GM18861 (cell line): Measurements from ENCODE around the gene TRMT2A.

Experiments
- ATAC-seq: cut with Tn5 transposase; IDR thresholded peaks from one replicate; pipeline ENCODE4 v1.9.1; 2021; ENCODE audit not compliant: unreplicated experiment

The TRMT2A gene

DNA sequence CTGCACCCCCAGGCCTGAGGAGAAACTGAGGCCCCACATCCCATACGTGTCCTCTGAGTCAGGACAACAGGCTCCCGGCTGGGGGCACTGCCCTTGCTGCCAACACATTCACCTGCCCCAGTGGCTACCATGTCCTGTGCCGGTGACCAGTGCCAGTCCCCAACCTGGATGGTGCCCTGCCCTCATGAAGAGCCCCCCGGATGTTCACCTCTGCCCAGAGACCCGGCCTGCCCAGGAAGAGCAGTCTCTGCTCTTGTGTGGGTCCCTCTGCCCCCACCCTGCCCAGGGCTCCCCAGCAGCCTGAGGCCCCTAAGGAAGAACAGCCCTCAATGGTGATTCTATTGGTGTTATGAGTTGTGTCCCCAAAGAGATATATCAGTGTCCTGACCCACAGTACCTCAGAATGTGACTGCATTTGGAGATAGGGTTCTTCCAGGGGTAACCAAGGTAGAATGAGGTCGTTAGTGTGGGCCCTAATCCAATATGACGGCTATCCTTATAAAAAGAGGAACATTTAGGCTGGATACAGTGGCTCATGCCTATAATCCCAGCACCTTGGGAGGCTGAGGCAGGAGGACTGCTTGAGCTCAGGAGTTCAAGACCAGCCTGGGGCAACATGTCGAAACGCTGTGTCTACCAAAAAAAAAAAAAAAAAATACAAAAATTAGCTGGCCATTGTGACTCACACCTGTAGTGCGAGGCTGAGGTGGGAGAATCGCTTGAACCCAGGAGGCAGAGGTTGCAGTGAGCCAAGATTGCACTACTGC lies 50.2 kb downstream of the TRMT2A start:
- no peak for ATAC-seq

DNA sequence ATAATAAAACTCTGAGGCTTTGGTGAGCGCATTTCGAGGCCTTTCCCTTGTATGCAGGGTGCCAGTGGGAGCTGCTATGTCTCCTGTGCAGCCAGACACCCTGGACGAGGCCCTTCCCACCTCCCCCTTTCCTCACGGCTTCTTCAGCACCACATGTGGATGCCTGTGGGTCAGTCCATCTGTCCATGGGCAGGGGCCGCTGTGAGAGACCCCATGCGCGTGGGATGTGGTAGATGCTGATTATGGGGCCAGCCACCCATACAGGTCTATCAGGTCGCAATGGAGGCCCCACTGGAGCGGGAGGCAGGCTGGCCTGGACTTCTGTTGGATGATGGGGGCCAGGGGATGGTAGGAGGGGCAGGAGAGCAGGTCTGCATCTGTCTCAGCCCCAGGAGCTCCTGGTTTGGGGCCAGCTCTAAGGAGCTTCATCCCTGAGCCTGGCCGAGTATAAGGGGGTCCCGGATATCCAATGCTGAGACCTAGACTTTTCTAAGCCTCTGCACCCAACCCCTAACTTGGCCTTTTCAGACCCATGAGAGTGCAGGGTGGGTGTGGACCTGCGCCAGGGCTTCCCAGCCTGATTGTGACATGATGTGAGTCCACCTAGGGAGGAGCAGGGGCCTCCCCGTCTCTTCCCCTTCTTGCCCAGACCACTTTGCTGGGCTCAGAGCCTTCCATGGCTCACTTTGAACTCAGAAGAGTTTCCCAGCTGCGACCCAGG lies 51.0 kb downstream of the TRMT2A start:
- ATAC-seq = no peak

GRCh38 chr22:20064545-20065262 lies 52.3 kb downstream of the TRMT2A start:
- no peak for ATAC-seq

DNA sequence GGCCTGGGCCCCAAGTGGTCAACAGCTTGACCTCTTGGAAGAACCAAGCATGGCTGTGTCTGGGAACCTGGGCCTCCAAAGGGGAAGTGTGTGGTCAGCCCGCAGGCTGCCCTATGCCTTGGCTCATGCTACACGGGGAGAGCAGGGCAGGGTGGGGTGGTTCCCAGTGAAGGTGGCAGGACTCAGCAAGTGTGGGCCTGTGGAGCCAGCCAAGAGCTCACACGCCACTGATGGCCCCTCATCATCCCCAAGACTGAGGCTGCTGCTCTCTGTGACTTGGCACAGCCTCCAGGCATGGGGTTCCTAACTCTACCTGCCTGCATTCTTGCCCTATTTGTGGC lies 52.9 kb downstream of the TRMT2A start:
- ATAC-seq = no peak

DNA sequence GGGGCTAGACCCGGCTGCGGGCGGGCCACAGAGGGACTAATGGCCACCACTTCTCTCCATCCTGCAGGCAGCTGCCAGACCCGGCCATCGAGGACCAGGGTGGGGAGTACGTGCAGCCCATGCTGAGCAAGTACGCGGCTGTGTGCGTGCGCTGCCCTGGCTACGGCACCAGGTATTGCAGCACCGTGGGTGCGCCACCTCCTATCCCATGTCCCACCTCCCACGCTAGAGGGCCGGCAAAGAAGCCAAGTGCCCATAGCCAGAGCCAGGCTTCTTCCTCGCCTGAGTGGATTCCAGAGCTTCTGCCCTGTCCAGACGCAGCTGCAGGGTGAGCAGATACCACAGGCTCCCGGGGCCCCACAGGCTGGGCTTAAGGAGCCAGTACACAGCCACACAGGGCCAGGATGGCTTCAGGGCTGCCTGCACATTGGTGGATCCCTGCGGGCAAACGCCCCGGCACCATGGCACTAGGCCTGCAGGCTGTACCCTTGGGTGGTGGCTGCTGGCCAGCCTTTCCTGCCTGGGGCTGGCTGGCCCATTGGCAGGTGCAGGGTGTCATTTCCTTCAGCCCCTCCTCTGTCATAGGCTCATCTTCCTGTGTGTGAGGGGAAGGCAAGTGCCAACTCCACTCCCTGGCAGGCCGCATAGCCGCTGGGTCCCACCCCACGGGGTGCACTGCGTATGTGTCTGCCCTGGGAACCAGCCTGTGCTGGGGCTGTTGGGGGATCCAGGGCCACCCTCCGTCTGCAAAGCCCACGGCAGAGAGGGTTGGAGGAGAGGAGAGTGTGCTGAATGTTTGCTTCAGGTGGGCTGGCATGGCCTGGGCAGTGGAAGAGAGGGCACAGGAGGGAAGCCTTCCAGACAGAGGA lies 53.5 kb downstream of the TRMT2A start:
- no peak for ATAC-seq

GRCh38 chr22:20062766-20063083 lies 54.3 kb downstream of the TRMT2A start:
- no peak for ATAC-seq

GRCh38 chr22:20062043-20062765 lies 54.8 kb downstream of the TRMT2A start:
- ATAC-seq = no peak
